NT2/D1 (cell line): ENCODE data around the gene FRMD4A.

Experiments used
- SUZ12 ChIP-seq: IDR thresholded peaks from 2 replicates; pipeline ENCODE4 v1.6.1; 2011; ENCODE audit not compliant: insufficient read length, insufficient read depth; ENCODE audit errors: extremely low read depth
- YY1 ChIP-seq: IDR thresholded peaks from 2 replicates; pipeline ENCODE4 v1.6.1; 2011; ENCODE audit not compliant: insufficient read length, insufficient read depth
- ZNF274 ChIP-seq: IDR thresholded peaks from 2 replicates; pipeline ENCODE4 v1.6.1; 2011; ENCODE audit warnings: mild to moderate bottlenecking, low read depth, low read length

DNA sequence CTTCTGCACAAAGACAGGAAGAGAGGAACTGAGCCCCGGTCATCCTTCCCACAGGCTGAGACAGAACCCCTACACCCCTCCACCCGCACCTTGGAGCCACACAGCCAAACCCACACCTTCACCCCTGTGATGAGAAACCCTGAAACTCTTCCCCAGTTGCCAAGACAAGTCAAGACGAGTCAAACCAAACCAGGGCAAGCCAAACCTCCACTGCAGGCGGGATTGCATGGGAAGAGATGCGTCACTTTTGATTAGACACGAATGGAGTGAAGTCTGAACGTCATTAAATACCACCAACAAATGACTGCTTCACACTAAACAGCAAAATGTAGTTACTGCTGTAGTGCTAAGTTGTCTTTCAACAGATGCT lies 670.2 kb downstream of the FRMD4A start:
- TF ChIP-seq SUZ12 = no peak
- TF ChIP-seq YY1 = no peak
- TF ChIP-seq ZNF274 = no peak
